Dedifferentiated amniotic fluid mesenchymal stem cell (primary cell): ENCODE measurements around the gene CRYBB1.

Experiments used
- DNase-seq: peaks from one replicate; pipeline ENCODE4 v3.0.0-alpha.2; 2016; ENCODE audit errors: extremely low spot score

CRYBB1 gene

GRCh38 chr22:26577081-26577480 lies 40.7 kb downstream of the CRYBB1 start:
- no peak for DNase-seq

- DNase-seq = no peak
Measured at GRCh38 chr22:26576026-26576680, 41.7 kb downstream of the CRYBB1 start.

GRCh38 chr22:26574001-26574723 lies 43.7 kb downstream of the CRYBB1 start:
- DNase-seq = no peak

- no peak for DNase-seq
Measured at GRCh38 chr22:26573026-26573662, 44.7 kb downstream of the CRYBB1 start.

- DNase-seq = no peak
Measured at GRCh38 chr22:26570864-26571525, 46.8 kb downstream of the CRYBB1 start.

- DNase-seq = no peak
Measured at GRCh38 chr22:26570115-26570514, 47.7 kb downstream of the CRYBB1 start.

GRCh38 chr22:26568207-26568706 lies 49.6 kb downstream of the CRYBB1 start:
- no peak for DNase-seq

GRCh38 chr22:26567610-26568009 lies 50.2 kb downstream of the CRYBB1 start:
- no peak for DNase-seq

GRCh38 chr22:26566994-26567393 lies 50.8 kb downstream of the CRYBB1 start:
- DNase-seq = no peak

- DNase-seq = no peak
Measured at GRCh38 chr22:26565889-26566288, 51.9 kb downstream of the CRYBB1 start.

- DNase-seq = no peak
Measured at GRCh38 chr22:26565181-26565580, 52.6 kb downstream of the CRYBB1 start.

GRCh38 chr22:26564672-26565071 lies 53.2 kb downstream of the CRYBB1 start:
- DNase-seq = no peak

- no peak for DNase-seq
Measured at GRCh38 chr22:26564181-26564580, 53.6 kb downstream of the CRYBB1 start.

- DNase-seq = no peak
Measured at GRCh38 chr22:26563022-26563421, 54.8 kb downstream of the CRYBB1 start.

- DNase-seq = no peak
Measured at GRCh38 chr22:26561756-26562417, 55.9 kb downstream of the CRYBB1 start.

- no peak for DNase-seq
Measured at GRCh38 chr22:26559961-26560575, 57.8 kb downstream of the CRYBB1 start.

- no peak for DNase-seq
Measured at GRCh38 chr22:26558248-26558895, 59.5 kb downstream of the CRYBB1 start.

- DNase-seq = no peak
Measured at GRCh38 chr22:26556904-26557303, 60.9 kb downstream of the CRYBB1 start.

- no peak for DNase-seq
Measured at GRCh38 chr22:26555478-26555877, 62.3 kb downstream of the CRYBB1 start.

- no peak for DNase-seq
Measured at GRCh38 chr22:26554956-26555355, 62.9 kb downstream of the CRYBB1 start.
